Kidney tubule cell (primary cell): ENCODE data around the gene POLR2L.

Experiments
- DNase-seq: peaks from one replicate; pipeline ENCODE4 v3.0.0-alpha.2; 2018; ENCODE audit warnings: low spot score

Gene POLR2L

DNA sequence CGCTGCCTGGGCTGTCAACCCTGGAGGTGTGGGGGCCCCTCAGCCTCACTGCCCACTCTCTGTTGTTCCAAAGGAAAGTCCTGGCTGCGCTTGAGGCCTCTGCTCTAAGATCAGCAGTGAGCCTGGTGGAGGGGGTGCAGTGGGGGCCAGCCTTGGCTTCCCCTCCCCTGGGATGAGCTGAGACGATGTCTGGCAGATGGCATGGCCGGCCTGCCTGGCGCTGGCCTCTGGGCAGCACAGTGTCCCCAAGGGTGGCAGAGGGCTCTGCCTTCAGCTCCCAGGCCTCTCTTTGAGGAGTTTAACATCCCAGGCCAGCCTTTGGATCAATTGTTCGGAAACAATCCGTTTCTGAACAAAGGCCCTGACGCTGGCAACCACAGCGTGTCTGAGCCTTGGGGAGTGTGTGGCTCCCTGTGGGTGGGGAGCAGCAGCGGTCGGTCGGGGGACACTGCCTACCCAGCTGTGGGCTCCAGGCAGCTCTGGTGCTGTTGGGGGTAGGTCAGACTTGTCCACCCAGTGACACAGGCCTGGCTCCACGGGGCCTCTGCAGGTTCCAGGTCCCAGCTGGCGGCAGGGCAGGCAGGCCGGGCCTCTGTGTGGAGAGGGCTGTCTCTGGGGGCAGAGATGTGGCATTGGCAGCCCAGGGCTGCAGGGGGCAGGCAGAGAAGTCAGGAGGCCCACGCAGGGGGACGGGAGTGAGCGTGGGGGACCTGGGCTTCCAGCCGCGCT is 12.4 kb upstream of the POLR2L start:
- DNase-seq: no peak

DNA sequence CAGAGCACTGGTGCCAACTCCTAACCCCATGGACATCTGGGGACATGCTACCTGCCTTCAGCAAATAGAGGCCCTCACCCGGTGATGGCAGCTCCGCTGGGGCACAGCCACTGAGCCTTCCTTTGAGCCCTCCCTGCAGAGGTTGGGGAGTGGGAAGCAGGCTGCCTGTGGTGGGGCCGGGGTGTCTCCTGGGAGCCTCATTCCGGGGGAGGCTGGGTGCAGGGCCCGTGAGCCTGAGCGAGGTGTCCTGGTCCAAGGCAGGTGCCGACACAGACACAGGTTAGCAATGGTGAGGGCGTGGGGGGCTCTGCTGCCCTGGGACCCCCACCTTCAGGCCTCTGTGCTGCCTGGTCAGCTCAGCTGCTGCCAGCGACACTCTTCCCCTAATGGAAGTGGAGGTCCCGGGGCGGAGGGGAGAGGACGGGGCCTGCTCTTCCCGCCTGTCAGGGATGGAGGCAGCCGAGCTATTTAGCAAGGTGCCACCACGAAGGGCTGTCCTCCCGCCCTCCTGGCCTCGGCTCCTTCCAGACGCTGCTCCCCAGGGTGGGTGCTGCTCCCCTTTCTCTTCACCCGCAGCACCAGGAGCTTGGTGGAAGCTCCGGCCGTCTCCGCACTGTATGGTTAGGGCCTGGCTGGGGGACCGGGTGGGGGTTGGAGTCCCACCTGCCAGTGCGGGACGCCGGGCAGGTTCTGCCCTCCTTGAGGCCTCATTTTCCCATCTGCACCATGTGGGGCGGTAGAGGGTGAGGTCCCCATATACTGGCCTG is 11.5 kb upstream of the POLR2L start:
- no peak for DNase-seq

DNA sequence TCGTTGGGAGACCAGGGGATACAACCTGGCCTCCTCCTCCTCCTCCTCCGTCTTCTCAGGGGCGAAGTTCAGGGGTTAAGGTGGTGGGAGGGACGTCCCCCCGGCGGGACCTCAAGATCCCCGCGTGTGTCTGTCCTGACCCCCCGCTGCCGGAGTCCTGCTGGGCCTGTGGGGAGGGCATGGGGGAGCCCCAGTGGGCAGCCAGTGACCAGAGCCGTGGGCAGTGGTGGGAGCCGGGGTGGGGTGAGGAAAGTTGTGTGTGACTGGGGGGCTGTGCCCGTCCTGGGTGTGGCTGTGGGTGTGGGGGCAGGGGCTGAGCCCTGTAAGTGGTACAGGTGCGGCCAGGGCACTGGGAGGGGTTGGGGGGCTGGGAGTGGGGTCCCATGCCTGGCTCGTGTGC is 10.4 kb upstream of the POLR2L start:
- DNase-seq: no peak

DNA sequence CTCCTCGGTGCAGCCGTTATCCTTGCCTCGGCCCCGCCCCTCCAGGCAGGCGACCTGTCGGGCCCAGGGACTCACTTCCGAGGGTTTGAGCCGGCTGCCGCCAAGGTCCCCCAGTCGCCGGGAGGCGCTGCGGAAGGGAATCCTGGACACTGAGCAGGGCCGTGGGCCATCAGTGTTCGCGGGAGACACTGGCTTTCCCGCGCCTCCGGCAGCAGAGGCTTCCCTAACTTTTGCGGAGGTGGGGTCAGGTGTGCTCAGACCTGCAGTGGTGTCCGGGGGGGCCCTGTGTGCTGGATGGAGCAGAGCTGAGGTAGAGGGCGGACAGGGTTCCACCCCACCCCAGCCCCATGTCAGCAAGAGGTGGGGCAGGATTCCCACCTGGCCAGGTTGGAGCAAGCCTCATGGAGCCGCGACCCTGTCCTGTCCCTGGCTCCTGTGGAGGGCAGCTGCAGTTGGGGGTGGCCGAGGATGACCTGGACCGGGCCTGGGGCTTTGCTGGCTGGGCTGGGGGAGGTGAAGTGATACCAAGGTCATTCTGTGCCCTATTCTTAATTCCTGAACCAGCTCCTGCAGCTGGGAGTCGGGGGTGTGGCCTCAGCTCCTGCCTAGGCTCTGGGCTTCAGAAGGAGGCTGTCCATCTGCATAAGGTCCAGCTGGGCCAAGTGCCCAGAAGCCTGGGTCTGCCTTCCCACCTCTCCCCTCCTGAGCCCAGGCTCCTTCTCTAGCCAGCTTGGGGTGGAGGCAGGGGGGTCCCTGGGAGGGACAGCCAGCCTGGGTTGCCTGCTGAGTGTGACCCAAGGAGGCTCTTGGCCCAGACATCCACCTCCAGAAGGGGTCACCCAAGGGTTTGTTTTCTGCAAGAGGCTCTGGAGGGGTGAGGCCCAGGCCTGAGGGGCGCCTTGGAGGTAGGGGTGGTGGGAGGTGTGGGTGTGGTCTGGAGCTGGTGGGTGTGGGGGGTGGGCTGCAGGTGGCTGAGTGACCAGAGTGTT is 8.7 kb upstream of the POLR2L start:
- no peak for DNase-seq

DNA sequence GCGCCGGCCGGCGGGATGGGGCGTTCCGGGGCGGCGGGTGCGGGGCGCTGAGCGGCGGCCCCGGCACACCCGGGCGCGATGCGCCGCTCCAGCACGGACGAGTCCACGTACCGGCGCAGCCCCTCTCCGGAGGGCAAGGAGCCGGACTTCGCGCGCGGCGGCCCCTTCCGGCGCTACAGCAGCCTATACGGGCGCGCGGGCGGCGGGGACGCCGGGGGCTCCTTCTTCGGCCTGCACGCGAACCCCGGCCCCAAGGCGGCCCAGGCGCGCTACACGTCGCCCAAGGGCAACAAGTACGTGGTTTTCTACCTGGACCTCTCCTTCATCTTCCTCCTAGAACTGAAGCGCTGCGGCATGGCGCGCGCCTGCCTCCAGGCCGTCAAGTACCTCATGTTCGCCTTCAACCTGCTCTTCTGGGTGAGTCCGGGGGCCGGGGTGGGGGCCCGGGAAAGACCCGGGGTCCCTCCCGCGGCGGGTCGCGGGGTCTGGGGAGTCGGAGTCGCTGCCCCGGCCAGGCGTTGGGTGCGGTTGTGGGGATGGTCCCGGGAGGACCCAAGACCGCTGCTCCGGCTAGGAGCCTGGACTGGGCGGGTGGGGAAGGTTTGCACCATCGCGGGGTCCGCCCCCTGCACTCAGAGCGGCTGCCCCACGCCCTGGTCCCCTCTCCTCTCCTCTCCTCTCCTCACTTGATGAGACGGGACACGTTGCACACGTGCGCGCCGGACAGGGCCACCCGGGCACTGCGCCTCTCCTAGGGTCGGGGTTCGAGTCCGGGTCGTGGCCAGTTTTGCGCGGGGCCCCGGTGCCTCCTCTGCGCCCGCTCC is 7.8 kb upstream of the POLR2L start:
- DNase-seq: no peak

DNA sequence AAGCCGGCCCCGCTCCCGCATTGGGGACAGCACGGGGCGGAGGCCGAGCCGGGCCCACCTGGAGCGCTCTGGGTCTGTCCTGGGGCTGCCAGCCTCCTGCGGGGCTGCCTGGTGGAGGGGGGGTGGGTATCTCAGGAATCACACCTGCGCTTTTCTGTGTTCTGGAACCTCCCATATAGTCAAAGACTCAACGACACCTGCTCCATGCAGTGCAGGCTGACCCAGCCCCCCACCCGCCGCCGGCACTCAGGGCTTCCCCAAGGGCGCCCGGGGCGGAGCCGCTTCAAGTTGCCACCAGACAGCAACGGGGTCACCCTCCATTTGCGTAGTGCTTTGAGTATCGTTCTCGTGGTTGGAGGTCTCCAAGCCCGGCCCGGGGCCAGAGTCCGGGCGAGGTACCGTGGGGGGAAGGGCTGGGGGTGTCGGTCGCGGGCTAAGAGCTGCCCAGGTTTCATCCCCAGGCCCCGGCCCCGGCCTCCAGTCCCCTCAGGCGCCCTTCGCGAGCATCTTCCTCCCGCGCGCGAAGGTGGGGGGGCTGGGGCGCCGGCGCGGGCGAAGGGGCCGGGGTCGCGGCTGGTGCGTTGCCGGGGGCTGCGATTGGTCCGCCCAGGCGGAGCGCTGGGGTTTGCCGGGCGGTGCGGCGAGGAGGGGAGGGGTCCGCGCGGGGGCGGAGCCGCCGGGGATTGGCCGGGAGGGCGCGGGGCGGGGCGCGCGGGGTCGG is 6.9 kb upstream of the POLR2L start:
- no peak for DNase-seq

DNA sequence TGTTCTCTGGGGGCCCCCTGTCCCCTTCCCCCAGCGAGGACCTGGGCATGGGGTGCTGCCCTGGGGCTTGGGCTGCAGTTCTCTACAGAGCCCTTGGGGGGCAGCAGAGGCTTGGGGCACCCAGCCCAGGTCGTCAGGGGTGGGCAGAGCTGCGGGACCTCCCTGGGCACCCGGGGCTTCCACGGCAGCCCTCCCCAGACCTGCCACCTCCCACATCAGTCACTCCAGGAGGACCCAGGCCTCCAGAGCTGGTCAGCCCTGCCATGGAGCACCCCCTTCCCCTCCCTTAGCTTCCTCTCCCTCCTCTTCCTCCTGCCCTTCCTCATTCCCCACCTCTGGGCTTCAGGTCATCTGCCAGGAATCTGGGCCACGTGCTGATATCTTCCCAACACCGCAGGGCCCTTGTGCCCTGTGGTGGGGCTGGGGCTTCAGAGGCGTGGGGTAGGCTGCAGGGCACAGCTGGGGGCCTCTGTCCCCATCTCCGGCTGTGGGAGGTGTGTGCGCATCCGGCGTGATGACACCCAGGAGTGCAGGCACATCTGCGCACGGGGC is 6.1 kb upstream of the POLR2L start:
- DNase-seq: peak; percentile 54

DNA sequence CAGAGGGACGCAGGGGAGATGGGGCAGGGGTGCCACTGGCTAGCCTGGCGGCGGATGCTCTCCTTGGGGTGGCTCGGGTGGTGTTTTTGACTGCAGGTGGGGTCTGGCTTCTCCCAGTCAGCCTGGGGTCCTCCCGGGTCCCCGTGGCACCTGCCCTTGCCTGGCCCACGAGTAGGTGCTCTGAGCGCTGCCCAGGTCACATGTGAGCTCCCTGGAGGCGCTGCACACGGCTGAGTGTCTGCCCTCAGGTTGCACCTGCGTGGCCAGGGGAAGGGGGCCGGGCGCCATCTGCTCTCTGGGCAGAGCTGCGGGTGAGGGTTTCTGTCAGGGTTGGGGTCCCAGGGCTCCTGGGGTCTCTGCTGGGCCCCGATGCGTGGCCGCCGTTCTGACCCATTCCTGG is 5.5 kb upstream of the POLR2L start:
- DNase-seq: no peak

DNA sequence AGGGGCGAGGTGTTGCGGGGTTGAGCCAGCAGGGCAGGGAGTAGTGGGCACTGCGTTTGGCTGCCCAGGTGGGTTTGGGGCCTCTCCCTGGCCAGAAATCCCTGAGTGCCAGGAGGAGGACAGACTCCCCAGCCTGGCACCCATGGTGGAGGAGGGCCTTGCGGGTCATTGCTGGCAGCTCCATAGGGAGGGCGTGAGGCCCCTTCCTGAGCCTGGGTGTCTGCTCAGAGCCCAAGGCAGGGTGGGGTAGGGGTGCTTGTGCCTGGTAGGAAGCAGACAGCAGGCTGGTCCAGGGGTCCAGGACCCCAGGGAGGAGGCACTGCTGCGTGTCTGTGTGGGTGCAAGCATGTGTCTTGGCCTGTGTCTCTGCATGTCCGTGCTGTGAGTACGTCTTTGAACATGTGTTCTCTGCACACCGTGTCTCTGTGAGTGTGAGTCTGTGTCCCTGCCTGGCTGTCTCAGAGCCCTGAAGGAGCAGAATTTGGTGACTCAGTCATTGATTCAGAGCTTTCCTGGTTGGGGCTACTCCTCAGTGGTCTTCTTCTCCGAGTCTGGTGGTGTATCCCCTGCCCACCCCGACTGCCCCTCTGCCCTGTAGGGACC is 4.3 kb upstream of the POLR2L start:
- peak; percentile 38 for DNase-seq

DNA sequence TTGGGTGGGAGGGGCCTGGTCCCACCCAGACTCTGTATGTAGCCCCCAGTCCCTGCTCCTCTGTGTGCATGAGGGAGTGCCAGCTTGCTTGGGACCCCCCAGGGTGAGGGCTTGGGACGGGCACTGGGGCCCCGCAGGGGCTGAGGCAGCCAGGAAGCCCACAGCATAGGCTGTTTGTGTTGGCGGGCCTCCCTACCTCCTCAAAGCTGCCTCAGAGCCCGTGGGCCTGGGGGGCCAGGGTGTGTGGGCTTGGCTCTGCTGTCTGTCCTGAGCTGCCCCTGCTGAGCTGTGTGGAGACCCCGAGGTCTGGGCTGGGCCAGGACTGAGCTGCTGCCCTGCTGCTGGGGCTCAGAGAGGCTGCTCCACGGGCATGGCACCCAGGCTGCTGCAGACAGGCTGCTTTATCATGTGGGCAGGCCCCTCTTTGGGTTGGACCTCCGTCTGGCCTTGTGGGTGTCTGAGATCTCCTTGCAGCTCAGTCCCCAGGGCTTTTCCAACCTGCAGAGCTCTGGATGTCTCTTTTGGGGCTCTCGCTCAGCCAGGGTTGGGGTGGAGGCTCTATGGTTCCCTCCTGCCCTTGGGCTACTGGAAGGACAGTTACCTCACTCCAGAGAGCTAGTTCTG is 3.7 kb upstream of the POLR2L start:
- DNase-seq: no peak

DNA sequence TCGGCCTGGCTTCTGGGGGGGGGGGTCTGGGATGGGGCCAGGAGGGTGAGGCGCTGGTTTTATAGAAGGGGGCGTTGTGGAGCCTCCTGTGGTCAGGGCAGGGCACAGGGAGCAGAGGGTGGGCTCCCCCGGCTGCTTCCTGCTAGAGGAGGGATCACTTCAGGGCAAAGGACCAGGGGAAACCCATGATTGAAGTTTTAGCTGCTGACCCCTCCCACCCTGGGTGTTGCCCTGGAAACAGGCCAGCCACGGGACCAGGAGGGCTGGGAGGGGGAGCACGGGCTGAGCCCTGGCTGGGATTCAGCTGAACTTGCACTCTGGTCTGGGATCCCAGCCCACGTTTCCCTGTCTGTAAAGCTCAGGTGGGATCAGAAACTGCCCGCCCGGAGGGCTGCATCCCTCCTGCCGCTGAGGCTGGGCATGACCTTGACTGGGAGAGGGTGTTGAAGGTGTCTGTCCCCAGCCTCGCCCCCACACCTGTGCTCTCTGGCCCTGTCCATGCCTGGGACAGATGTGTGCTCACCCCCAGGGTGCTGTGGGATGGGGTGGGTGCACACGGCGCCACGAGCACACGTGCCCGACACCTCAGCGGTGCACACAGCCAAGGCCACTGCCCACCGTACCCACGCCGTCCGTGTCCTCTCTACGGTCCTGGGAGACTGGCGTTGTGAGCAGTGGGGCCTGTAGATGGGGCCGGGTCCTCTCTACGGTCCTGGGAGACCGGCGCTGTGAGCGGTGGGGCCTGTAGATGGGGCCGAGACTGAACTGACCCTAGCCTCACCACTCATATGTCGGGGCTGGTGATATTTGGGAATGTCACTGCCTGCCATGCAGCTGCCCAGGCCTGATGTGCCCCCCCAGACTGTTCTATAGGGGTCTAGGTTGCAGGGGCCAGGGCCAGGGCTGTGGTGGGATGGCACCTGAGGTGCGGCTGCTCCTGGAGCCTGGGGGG is 2.6 kb upstream of the POLR2L start:
- peak; percentile 84 for DNase-seq

DNA sequence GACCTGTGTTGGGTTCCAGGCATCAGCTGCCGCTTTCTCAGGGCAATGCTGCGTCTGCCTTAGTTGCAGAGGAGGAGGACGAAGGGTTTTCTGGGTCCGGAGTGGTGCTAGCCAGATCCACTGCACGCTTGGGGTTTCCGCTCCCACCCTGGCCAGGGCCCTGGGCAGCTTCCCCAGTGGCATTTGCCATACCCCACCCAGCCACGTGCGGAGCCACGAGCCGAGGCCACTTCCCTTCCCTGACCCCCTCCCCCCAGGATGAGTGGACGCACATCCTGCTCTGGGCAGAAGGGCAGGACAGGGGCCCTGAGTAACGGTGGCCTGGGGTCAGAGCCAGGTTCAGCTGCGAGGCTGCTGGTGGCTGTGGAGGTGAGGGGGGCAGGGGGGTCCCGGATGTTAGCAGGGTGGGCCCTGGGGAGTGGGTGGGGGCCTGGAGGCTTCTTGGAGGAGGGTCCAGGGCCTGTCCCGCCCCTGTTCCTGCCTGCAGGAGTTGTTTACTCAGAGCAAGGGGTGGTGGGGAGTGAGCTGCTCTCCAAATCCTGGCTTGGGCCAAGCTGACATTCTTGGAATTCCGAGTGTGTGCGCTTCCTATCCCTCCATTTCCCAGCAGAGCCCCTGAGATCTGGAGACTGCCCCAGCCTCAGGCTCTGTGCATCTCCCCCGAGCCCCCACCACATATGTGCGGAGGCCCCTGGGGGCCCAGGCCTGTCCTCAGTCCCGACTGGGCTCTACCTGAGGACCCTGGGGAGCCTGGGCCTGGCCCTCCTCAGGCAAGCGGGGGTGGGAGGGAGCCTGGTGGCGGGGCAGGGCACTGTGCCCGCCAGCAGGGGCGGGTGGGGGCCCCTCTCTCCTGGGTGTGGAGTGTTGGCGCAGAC is 1.7 kb upstream of the POLR2L start:
- peak; percentile 93 for DNase-seq

DNA sequence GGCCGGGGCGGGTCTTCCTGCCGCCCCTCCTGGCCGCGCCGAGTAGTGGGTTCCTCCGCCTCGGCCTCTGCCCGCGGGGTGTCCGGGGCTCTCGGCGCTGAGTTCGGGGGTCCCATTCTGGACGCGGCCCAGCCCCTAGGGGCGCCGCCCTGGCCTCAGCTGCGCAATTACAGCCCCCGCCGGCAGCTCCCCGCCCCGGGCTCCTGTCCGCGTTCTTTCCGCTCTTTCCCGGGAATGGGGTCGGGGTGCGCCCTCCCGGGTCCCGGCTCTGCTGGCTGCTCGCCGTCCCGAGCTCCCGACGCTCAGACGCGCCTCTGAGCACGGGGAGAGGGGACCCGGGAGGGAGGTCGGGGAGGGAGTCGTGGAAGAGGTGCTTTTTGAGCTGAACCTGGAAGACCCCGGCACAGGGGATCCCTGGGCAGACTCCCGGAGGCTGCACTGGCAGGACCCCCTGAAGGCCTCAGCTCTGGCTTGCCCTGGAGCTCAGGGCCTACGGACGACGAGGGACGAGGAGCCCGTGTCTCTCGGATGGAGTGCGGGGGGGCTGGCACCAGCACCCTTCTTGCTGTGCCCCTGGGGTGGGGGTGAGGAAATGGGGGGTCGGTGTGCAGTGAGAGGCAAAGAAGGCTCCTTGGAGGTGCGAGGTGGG is 881 bp upstream of the POLR2L start:
- peak; percentile 36 for DNase-seq

DNA sequence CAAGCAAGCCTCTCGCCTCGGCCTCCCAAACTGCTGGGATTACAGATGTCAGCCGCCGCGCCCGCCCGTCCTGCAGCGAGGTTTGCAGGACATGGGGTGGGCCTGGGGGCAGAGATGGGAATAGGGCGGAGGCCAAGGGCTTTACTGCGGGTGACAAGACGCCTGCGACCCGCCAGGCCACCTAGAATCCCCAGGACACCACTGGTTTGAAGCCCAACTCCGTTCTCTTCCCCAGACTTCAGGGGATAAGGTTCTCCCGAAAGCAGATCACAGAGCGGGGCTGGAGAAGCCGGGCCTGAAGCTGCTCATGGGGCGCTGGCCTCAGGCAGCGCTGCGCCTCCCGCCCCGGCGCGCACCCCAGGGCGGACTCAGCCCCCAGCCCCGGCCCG is 354 bp downstream of the POLR2L start:
- no peak for DNase-seq

DNA sequence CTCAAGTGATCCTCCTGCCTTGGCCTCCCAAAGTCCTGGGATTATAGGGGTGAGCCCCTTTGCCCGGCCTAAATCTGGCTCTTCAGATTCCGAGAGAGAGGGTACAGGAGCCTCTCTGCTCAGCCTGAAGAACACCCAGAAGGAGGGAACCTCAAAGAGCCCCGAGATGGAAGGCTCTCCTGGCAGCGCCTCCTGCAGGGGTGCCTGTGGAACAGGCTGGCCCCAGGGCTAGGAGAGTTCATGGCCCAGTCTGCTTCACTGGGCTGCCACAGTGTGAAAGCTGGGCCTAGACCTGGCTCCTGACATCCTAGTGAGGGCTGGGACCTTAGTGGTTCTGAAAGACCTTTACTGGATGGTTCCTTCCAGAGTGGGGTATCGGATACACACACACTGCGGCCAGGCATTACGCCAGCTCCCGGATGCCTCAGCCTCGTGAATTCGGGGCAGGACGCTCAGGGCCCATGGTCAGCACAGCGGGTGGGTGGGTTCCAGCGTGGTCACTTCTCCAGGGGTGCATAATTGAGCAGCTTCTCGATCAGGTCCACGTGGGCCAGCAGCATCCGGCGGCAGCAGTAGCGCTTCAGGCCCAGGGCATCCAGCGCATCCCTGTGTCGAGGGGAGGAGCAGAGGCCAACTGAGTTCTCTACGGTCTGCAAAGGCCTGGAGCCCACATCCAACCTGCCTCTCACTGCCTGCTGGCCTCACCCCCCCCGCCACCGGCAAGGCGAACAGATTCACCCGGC is 2.3 kb downstream of the POLR2L start:
- peak; percentile 42 for DNase-seq

DNA sequence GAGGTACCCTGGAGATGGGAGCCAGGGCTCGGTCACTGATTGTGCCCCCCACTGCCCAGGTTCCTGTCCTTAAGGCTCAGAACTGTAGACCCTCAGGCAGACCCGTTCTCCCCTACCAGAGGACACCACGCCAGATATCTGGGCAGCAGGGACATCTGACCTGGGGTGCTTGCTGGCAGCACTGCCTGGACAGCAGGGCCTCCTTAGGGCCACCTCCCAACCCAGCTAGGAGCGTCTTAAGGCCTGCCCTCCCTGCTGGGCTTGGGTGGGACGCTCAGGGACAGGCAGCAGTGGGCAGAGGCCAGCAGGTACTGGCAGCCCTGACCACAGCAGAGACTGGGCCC is 3.1 kb downstream of the POLR2L start:
- DNase-seq: no peak
